H1 (cell line): ENCODE results near the gene KCNH1. TPM values are rescaled to one million over a fixed set of nuclear protein-coding genes. Genes with fewer than 3 reads are reported as not detected.

ENCODE experiments used
- CTCF ChIA-PET: fragments of 300-600 bp; sonication (Branson Sonifier 250); formaldehyde crosslinking; loops from one replicate; lab custom pipeline; 2021; ENCODE audit not compliant: partially characterized antibody; lab: Charles Lee
- POLR2A ChIA-PET: fragments of 300-600 bp; sonication (Branson Sonifier 250); formaldehyde crosslinking; loops from one replicate; lab custom pipeline; 2021; ENCODE audit warnings: inconsistent platforms; ENCODE audit not compliant: partially characterized antibody; lab: Charles Lee
- DNase-seq, 2 experiments: peaks; one replicate each; pipeline versions ENCODE4 v3.0.0 to v3.0.0-alpha.2; 2010 to 2022; ENCODE audit warnings: low spot score in 2 of 2, low read depth in 1 of 2, mixed read lengths in 1 of 2
- FAIRE-seq: peaks from 2 replicates; lab custom pipeline; 2011; peaks lifted over from hg19 to GRCh38; lab: Jason Lieb, UNC
- H2AFZ ChIP-seq: 2 replicates; pipeline ENCODE4 v1.8.1; 2012; ENCODE audit warnings: low read length, inconsistent platforms
- H2AK5ac ChIP-seq: 2 replicates; pipeline ENCODE4 v1.6.1; 2013; ENCODE audit warnings: low read depth, low read length
- H2BK120ac ChIP-seq: replicated peaks from 2 replicates; pipeline ENCODE3; 2013; ENCODE audit warnings: low read depth, low read length, inconsistent platforms
- H2BK12ac ChIP-seq: 2 replicates; pipeline ENCODE4 v1.6.1; 2013; ENCODE audit warnings: low read depth, low read length
- H2BK15ac ChIP-seq: 2 replicates; pipeline ENCODE4 v1.6.1; 2013; ENCODE audit warnings: low read length
- H2BK20ac ChIP-seq: 2 replicates; pipeline ENCODE4 v1.6.1; 2013; ENCODE audit warnings: low read length
- H2BK5ac ChIP-seq: 2 replicates; pipeline ENCODE4 v1.6.1; 2013; ENCODE audit warnings: low read depth, low read length
- H3K14ac ChIP-seq: 2 replicates; pipeline ENCODE4 v1.6.1; 2013; ENCODE audit warnings: inconsistent platforms; ENCODE audit not compliant: insufficient read length
- H3K18ac ChIP-seq: 2 replicates; pipeline ENCODE4 v1.6.1; 2013; ENCODE audit warnings: low read length; ENCODE audit errors: extremely low read depth
- H3K23ac ChIP-seq: 2 replicates; pipeline ENCODE4 v1.6.1; 2013; ENCODE audit warnings: inconsistent platforms; ENCODE audit not compliant: insufficient read length
- H3K23me2 ChIP-seq: 2 replicates; pipeline ENCODE4 v1.6.1; 2013; ENCODE audit warnings: low read depth, low read length
- H3K27ac ChIP-seq: 2 replicates; pipeline ENCODE4 v1.6.1; 2011; ENCODE audit warnings: low read depth, low read length, inconsistent platforms
- H3K27me3 ChIP-seq, 4 experiments: replicated peaks in 1 of 4; 1 replicate in 1 of 4; 2 replicates in 3 of 4; pipeline versions ENCODE4 v1.6.1 to v1.8.1; 2011 to 2013; ENCODE audit warnings: low read length in 3 of 4, mild to moderate bottlenecking in 3 of 4, inconsistent platforms in 2 of 4, mixed read lengths in 2 of 4, moderate library complexity in 1 of 4; ENCODE audit not compliant: control insufficient read depth in 3 of 4, insufficient read depth in 3 of 4; ENCODE audit errors: extremely low read depth in 1 of 4
- H3K36me3 ChIP-seq, 4 experiments: 2 replicates each; pipeline versions ENCODE4 v1.6.1 to v1.8.1; 2011 to 2013; ENCODE audit warnings: mild to moderate bottlenecking in 4 of 4, low read length in 3 of 4, moderate library complexity in 2 of 4, control low read depth in 1 of 4, inconsistent platforms in 1 of 4; ENCODE audit not compliant: insufficient read depth in 4 of 4, control insufficient read depth in 2 of 4
- H3K4ac ChIP-seq: replicated peaks from 2 replicates; pipeline ENCODE3; 2013; ENCODE audit warnings: low read length, low read depth, mixed read lengths, inconsistent platforms; ENCODE audit not compliant: insufficient read length
- H3K4me1 ChIP-seq, 4 experiments: replicated peaks in 1 of 4; 1 replicate in 1 of 4; 2 replicates in 3 of 4; pipeline versions ENCODE4 v1.6.1 to v1.8.1; 2011 to 2013; ENCODE audit warnings: low read length in 3 of 4, inconsistent platforms in 2 of 4, mixed read lengths in 1 of 4; ENCODE audit not compliant: insufficient read depth in 4 of 4, control insufficient read depth in 3 of 4
- H3K4me2 ChIP-seq, 2 experiments: 2 replicates each; pipeline versions ENCODE4 v1.6.1 to v1.8.1; 2011 to 2013; ENCODE audit warnings: low read depth in 2 of 2, low read length in 2 of 2, control low read depth in 1 of 2, inconsistent platforms in 1 of 2, mild to moderate bottlenecking in 1 of 2; ENCODE audit not compliant: insufficient read depth in 1 of 2
- H3K4me3 ChIP-seq, 4 experiments: fragments of 200-600, 300-600 bp in 1 of 4; sonication (generic), shearing (Covaris generic), sonication (Bioruptor Twin) in 1 of 4; 2 replicates each; pipeline versions ENCODE4 v1.5.1 to v1.8.1; 2011 to 2016; ENCODE audit warnings: low read length in 4 of 4, low read depth in 3 of 4, control low read depth in 2 of 4, inconsistent platforms in 2 of 4, mild to moderate bottlenecking in 2 of 4, mixed read lengths in 1 of 4, moderate library complexity in 1 of 4; ENCODE audit not compliant: insufficient read depth in 2 of 4; ENCODE audit errors: extremely low read depth in 1 of 4
- H3K56ac ChIP-seq: replicated peaks from 2 replicates; pipeline ENCODE3; 2013; ENCODE audit warnings: low read depth, mild to moderate bottlenecking, mixed read lengths, low read length, inconsistent platforms; ENCODE audit not compliant: insufficient read length
- H3K79me1 ChIP-seq: 2 replicates; pipeline ENCODE4 v1.6.1; 2013; ENCODE audit warnings: low read depth, low read length, control low read depth
- H3K79me2 ChIP-seq, 2 experiments: 2 replicates each; pipeline versions ENCODE4 v1.6.1 to v1.8.1; 2012 to 2013; ENCODE audit warnings: low read length in 2 of 2, mild to moderate bottlenecking in 2 of 2, inconsistent platforms in 1 of 2; ENCODE audit not compliant: insufficient read depth in 2 of 2, control insufficient read depth in 1 of 2
- H3K9ac ChIP-seq, 4 experiments: replicated peaks in 1 of 4; 1 replicate in 1 of 4; 2 replicates in 3 of 4; pipeline versions ENCODE4 v1.6.1 to v1.8.1; 2011 to 2013; ENCODE audit warnings: low read depth in 3 of 4, low read length in 3 of 4, control low read depth in 2 of 4, mild to moderate bottlenecking in 2 of 4, moderate library complexity in 2 of 4, inconsistent platforms in 1 of 4; ENCODE audit errors: extremely low read depth in 1 of 4
- H3K9me3 ChIP-seq, 2 experiments: 2 replicates each; pipeline versions ENCODE4 v1.6.1 to v1.8.1; 2012 to 2013; ENCODE audit warnings: mild to moderate bottlenecking in 2 of 2, moderate library complexity in 2 of 2, control low read depth in 1 of 2, inconsistent platforms in 1 of 2, low read depth in 1 of 2, low read length in 1 of 2, mixed read lengths in 1 of 2; ENCODE audit not compliant: insufficient read depth in 2 of 2
- H4K20me1 ChIP-seq, 2 experiments: replicated peaks in 1 of 2; 2 replicates each; pipeline versions ENCODE3 to v1.8.1; 2011 to 2013; ENCODE audit warnings: inconsistent platforms in 2 of 2, low read length in 2 of 2, mild to moderate bottlenecking in 1 of 2; ENCODE audit not compliant: insufficient read depth in 2 of 2, control insufficient read depth in 1 of 2
- H4K5ac ChIP-seq: 2 replicates; pipeline ENCODE4 v1.6.1; 2013; ENCODE audit warnings: low read length, low read depth, mixed read lengths, inconsistent platforms; ENCODE audit not compliant: insufficient read length
- H4K8ac ChIP-seq: 2 replicates; pipeline ENCODE4 v1.8.0; 2013; ENCODE audit warnings: mild to moderate bottlenecking, moderate library complexity, low read length, inconsistent platforms; ENCODE audit not compliant: insufficient read depth; ENCODE audit errors: extremely low read depth
- H4K91ac ChIP-seq: replicated peaks from 2 replicates; pipeline ENCODE3; 2013; ENCODE audit warnings: low read length, mixed read lengths, inconsistent platforms; ENCODE audit not compliant: insufficient read length
- ATF2 ChIP-seq: IDR thresholded peaks from 2 replicates; pipeline ENCODE4 v1.6.1; 2012; ENCODE audit warnings: low read length, inconsistent platforms
- GTF2F1 ChIP-seq: IDR thresholded peaks from 2 replicates; pipeline ENCODE4 v1.6.1; 2012; ENCODE audit warnings: low read depth, low read length, improper control_type of control experiment, borderline replicate concordance
- HDAC2 ChIP-seq, 2 experiments: fragments of 300-600 bp in 1 of 2; sonication (generic) in 1 of 2; IDR thresholded peaks; 2 replicates each; pipeline ENCODE4 v1.6.1; 2011 to 2012; ENCODE audit warnings: low read depth in 2 of 2, low read length in 2 of 2, mild to moderate bottlenecking in 2 of 2, moderate library complexity in 2 of 2, borderline replicate concordance in 1 of 2, inconsistent platforms in 1 of 2
- KDM1A ChIP-seq: fragments of 200-600, 300-600 bp; sonication (generic); IDR thresholded peaks from 2 replicates; pipeline ENCODE4 v1.7.1; 2016; ENCODE audit warnings: mild to moderate bottlenecking, low read length, borderline replicate concordance
- PHF8 ChIP-seq: fragments of 200-600 bp; sonication (generic); conservative IDR thresholded peaks from 2 replicates; pipeline ENCODE4 v1.7.1; 2012; ENCODE audit warnings: low read depth, mild to moderate bottlenecking, inconsistent platforms, low read length, moderate library complexity
- POLR2A ChIP-seq, 2 experiments: IDR thresholded peaks; 1 replicate in 1 of 2; 2 replicates in 1 of 2; pipeline ENCODE4 v1.6.1; 2011; ENCODE audit warnings: low read depth in 2 of 2, low read length in 2 of 2, mild to moderate bottlenecking in 2 of 2; ENCODE audit errors: control extremely low read depth in 1 of 2
- RXRA ChIP-seq: IDR thresholded peaks from 2 replicates; pipeline ENCODE4 v1.6.1; 2011; ENCODE audit warnings: low read depth, mild to moderate bottlenecking, low read length, moderate library complexity; ENCODE audit not compliant: insufficient read depth
- SUZ12 ChIP-seq: fragments of 200-600 bp; sonication (generic); IDR thresholded peaks from 2 replicates; pipeline ENCODE4 v1.6.1; 2012; ENCODE audit warnings: mild to moderate bottlenecking, inconsistent platforms, low read length, moderate library complexity, mixed read lengths
- TBP ChIP-seq: IDR thresholded peaks from 2 replicates; pipeline ENCODE4 v1.6.1; 2011; ENCODE audit warnings: low read depth, low read length, improper control_type of control experiment
- WGBS, 2 experiments: shearing (Covaris generic) in 1 of 2; methylation state at CpG; one replicate each; pipeline versions ENCODE4 v1.1.6 to v1.1.7; 2013 to 2015; ENCODE audit warnings: low lambda C conversion rate in 2 of 2, mixed read lengths in 2 of 2, inconsistent platforms in 1 of 2, low coverage in 1 of 2, missing lambda C conversion rate in 1 of 2; ENCODE audit not compliant: insufficient replicate concordance in 2 of 2, insufficient coverage in 1 of 2, insufficient read length in 1 of 2; ENCODE audit errors: extremely low coverage in 1 of 2, missing lambda C conversion rate in 1 of 2; 5-methylcytosine and 5-hydroxymethylcytosine counted together
- polyA plus RNA-seq, 7 experiments: library from polyadenylated mRNA; depleted of rRNA in 3 of 7; stranded (reverse) in 5 of 7; unstranded in 2 of 7; fragments of >200 nt in 5 of 7; fragments of 200-250 nt in 2 of 7; gene quantifications; 1 replicate in 5 of 7; 2 replicates in 1 of 7; 4 replicates in 1 of 7; pipeline versions ENCODE4 v1.2.1 to v1.2.3, GENCODE V29; 2011 to 2013; ENCODE audit warnings: missing spikeins in 2 of 7, mixed read lengths in 2 of 7
- total RNA-seq: library from RNA; stranded (reverse); fragmentation: NEBNext Ultra II Directional; extraction: Animal tissue kit (Norgen Biotek cat#: 25700); gene quantifications from 2 replicates; pipeline ENCODE4 v1.2.1, GENCODE V29; 2021

KCNH1 gene
- total and polyA plus RNA-seq, 2 of the 8 experiments (the other 6 are each of a cell fraction or from before 2014, with no cell fraction given): 0.27 to 0.34 TPM

DNA sequence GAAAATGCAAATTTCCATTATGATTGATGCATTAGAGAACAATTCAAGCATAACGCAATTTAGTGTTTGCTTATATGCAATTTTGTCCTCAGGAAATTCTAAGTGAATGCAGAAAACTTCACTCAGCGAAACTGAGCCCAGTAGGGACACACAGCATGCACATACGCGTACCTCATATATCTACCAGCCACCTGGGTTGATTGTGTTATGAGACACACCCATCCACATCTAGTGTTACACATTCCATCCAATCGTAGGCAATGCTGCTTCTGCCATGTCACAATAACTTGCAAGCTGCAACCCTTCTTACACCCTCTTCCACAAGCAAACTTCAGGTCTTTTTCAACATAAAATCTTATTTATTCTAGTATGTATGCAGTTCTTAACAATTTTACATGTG lies 492.4 kb downstream of the KCNH1 start:
- Histone ChIP-seq H3K4me1 (no peaks in the 10 kb centered on the region), H3K36me3 (no peaks in the 10 kb centered on the region), H4K91ac (no peak overlapping the region), H2BK120ac (no peak overlapping the region), H3K56ac (no peak overlapping the region), H3K23me2 (no peaks in the 10 kb centered on the region), H3K9ac (no peak overlapping the region), H3K18ac (no peak overlapping the region), H3K27ac (no peak overlapping the region), H2BK5ac (no peak overlapping the region), H4K5ac (no peak overlapping the region), H2BK20ac (no peak overlapping the region), H2AFZ (no peak overlapping the region), H3K79me2 (no peaks in the 10 kb centered on the region), H4K20me1 (no peaks in the 10 kb centered on the region), H3K14ac (no peak overlapping the region), H3K9me3 (no peaks in the 10 kb centered on the region), H3K79me1 (no peaks in the 10 kb centered on the region), H3K4me3 (no peak overlapping the region), H3K4me2 (no peak overlapping the region), H2AK5ac (no peak overlapping the region), H2BK15ac (no peak overlapping the region), H3K23ac (no peak overlapping the region), H2BK12ac (no peak overlapping the region), H3K4ac (no peak overlapping the region), H3K27me3 (no peaks in the 10 kb centered on the region), H4K8ac (no peak overlapping the region)
- WGBS, 2 experiments: 84% methylated on average over 5 of the region's 5 CpGs; no CpG with 5 or more reads in 1 of the 2 experiments
- ChIA-PET POLR2A (no interaction called here), CTCF (no interaction called here)
- FAIRE-seq (no peak), DNase-seq (no peak)
- TF ChIP-seq RXRA: no peak
- no peak for TF ChIP-seq GTF2F1
- no peak for TF ChIP-seq TBP
- no peak for TF ChIP-seq SUZ12
- no peak for TF ChIP-seq HDAC2 (IDR thresholded peaks at IDR 0.05; ENCODE audit: borderline replicate concordance in 1 of 2, low read depth in 2 of 2, low read length in 2 of 2)
- no peak for TF ChIP-seq PHF8
- no peak for TF ChIP-seq ATF2
- no peak for TF ChIP-seq POLR2A (IDR thresholded peaks at IDR 0.05; ENCODE audit: control extremely low read depth in 1 of 2, low read depth in 2 of 2, low read length in 2 of 2)
- no peak for TF ChIP-seq KDM1A
